RWPE1 (cell line): ENCODE data around the gene RAB7B.

Source experiments
- CTCF ChIA-PET: fragments of 350-600 bp; sonication (Branson Sonifier 250); formaldehyde crosslinking; extraction: SDS; loops from one replicate; lab custom pipeline; 2021; lab: Yijun Ruan, JAX
- POLR2A ChIA-PET: fragments of 400-600 bp; formaldehyde crosslinking; extraction: SDS; loops from one replicate; lab custom pipeline; 2020; ENCODE audit warnings: antibody characterized with exemption; ENCODE audit not compliant: low non-redundant PET; lab: Yijun Ruan, JAX
- DNase-seq: peaks from one replicate; pipeline ENCODE4 v3.0.0; 2012; ENCODE audit warnings: low spot score
- H3K27ac ChIP-seq: fragments of 450-650 bp; 2 replicates; pipeline ENCODE4 v1.5.1; 2017
- CTCF ChIP-seq: fragments of 450-650 bp; conservative IDR thresholded peaks from 2 replicates; pipeline ENCODE4 v1.5.1; 2017; ENCODE audit warnings: low read depth, mild to moderate bottlenecking

RAB7B gene

GRCh38 chr1:206014601-206015000 lies 11.4 kb upstream of the RAB7B start:
- no peak for DNase-seq
- ChIA-PET CTCF (interaction anchor here (0.9 kb wide), 1 partner anchor 87 kb away, joined by 4 read pairs; no protein-coding TSS in a partner anchor), POLR2A (no interaction called here)
- no peak overlapping the region for H3K27ac ChIP-seq
- no peak for TF ChIP-seq CTCF

- TF ChIP-seq CTCF: no peak
- ChIA-PET CTCF (no interaction called here), POLR2A (no interaction called here)
- no peak for DNase-seq
- H3K27ac ChIP-seq: no peak overlapping the region
Measured at GRCh38 chr1:206013026-206013795, 10.0 kb upstream of the RAB7B start.

GRCh38 chr1:206012086-206012859 lies 9.1 kb upstream of the RAB7B start:
- no peak overlapping the region for H3K27ac ChIP-seq
- no peak for DNase-seq
- ChIA-PET CTCF (interaction anchor here (0.7 to 1.0 kb wide), 2 partner anchors 19 to 35 kb away, joined by 3 read pairs; no protein-coding TSS in a partner anchor), POLR2A (no interaction called here)
- no peak for TF ChIP-seq CTCF

GRCh38 chr1:206011057-206011456 lies 7.9 kb upstream of the RAB7B start:
- ChIA-PET POLR2A (no interaction called here), CTCF (no interaction called here)
- DNase-seq: no peak
- H3K27ac ChIP-seq: no peak overlapping the region
- TF ChIP-seq CTCF: no peak

GRCh38 chr1:206010060-206010459 lies 6.9 kb upstream of the RAB7B start:
- no peak overlapping the region for H3K27ac ChIP-seq
- DNase-seq: no peak
- ChIA-PET POLR2A (no interaction called here), CTCF (no interaction called here)
- no peak for TF ChIP-seq CTCF

GRCh38 chr1:206006946-206007345 lies 3.8 kb upstream of the RAB7B start:
- no peak for TF ChIP-seq CTCF
- ChIA-PET POLR2A (no interaction called here), CTCF (interaction anchor here (0.6 to 2.1 kb wide), 3 partner anchors 23 to 1762 kb away, joined by 3 to 8 read pairs (median 3); no protein-coding TSS in a partner anchor)
- no peak overlapping the region for H3K27ac ChIP-seq
- no peak for DNase-seq
